Measurements from ENCODE around the gene DENND1C.

The DENND1C gene

GRCh38 chr19:6479836-6480398, 1.7 kb downstream of the DENND1C start:
- no peak for DNase-seq

DNA sequence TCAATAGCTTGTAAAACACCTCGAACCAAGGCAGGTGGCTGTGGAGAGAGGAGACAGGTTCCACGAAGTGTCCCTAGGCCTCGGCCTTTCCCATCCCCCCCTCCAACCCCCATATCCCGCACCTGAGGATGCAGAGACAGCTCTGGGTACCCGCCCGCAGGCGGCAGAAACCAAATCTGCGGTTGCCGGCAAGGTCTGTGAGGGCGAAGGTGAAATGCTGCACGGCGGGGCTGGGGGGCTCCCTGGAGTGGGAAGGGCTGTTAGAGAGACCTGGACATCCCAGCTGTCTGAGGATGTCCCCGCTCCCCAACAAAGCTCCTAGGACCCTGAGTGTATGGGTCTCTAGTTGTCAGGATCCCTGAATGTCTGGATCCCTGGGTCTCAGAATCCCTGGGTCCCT, 2.8 kb downstream of the DENND1C start:
- DNase-seq: no peak

DNA sequence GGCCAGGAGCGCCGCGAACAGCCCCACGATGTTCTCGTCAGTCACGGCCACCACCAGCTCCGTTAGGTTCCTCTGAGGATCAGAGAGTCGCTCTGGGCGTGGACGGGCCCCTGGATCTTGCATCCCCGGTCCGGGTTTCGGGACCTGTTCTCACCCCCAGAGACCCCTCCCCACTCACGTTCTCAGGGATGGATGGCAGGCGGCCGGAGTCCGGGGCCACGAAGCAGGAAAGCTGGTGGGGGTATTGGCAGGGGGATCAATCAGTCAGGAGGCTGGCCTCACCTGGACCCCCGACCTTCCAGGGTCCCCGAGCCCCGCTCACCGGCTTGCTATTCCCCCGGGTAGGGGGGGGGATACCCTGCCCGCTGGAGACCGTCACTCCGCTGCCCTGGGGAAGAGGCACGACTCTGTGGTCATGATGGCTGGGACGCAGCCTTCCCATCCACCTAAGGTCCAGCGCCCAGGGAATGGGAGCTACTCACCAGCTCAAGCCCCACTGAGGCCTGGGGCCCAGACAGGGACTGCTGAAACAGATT, 4.6 kb downstream of the DENND1C start:
- no peak for DNase-seq

DNA sequence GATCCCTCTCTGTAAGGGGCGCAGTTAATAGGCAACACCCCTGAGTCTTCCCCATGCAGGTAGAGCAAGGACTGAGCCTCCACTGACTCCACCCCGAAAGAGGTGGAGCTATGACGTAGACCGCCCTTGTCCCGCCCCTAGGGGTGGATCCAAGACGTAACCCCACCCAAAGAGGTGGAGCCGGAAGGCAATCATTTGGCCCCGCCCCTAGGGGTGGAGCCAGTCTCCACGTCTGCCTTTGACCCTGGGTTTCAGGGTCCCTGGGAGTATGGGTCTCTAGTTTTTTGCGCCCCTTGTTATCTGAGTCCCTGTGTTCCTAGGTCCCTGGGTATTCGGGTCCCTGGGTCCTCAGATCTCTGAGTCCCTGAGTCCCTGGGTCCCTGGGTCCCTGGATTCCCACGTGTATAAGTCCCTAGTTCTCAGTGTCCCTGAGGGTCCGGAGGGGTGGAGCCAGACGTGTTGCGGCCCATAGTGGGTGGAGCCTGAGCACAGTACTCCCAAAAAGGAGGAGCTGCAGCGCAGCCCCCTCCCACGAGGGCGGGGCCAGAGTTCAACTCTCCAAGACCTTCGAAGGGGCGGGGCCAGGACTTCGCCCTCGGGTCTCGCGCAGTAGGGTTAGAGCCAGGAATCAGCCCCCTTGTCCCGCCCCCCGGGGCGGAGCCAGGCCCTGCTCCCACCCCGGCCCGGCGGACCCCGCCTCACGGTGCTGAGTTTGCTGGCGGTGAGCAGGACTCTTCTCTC, 5.3 kb downstream of the DENND1C start:
- DNase-seq: peak; percentile 62 to 80 (median 63)

DNA sequence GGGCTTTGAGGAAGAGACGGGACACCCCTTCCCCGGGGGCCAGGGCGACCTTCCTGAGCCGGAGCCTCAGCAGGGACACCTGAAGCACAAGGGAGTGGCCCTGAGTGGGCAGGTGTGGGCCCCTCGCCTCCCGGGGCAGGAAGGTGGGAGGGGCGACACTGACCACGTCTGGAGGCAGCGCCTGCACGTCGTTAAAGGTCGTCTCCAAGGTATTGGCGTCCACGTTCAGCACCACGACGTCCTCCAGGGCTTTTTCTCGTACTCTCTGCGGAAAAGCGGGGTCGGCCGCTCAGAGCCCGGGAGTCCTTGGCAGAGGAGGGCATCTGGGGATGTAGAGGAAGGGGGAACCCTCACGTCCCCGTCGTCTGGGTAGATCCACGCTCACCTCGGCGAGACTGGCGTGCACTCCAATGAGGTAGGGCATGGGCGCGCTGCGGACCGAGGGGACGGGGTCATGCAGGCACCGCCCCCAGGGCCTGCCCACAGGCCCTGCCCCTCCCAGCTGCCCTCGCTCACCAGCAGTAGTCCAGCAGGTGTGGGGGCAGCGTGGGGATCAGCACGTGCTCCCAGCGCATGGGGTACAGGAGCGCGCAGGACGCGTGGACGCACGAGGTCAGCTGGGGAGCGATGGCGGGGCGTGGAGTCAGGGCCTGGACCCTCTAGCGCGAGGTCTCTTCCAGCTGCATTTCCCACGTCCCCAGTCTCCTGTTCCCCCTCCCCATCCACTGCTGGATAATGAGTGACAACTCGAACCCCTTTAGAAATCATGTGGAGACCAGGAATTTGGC, 6.1 kb downstream of the DENND1C start:
- DNase-seq: no peak

- no peak for DNase-seq
Measured at GRCh38 chr19:6473647-6474046, 7.9 kb downstream of the DENND1C start.

- DNase-seq: no peak
Measured at GRCh38 chr19:6472713-6473112, 8.9 kb downstream of the DENND1C start.

GRCh38 chr19:6471076-6471475, 10.5 kb downstream of the DENND1C start:
- DNase-seq: no peak

DNA sequence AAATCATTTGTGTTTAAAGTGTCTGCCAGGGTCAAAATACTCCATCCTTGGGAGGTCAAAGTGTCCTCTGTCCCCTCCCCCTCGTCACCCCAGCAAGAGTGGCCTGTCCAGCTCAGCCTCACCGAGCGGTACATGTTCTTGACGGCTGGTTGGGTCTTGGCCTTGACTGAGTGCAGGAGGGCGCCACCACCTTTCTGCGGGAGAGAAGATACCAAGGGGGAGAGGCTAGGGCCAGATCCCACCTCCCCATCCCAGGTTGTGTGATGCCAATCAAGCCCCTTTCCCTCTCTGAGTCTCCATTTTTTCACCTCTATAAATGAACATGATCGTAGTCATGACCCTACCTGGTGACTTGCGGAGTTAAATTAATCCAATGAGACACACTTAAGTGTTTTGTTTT, 11.4 kb downstream of the DENND1C start:
- no peak for DNase-seq

DNA sequence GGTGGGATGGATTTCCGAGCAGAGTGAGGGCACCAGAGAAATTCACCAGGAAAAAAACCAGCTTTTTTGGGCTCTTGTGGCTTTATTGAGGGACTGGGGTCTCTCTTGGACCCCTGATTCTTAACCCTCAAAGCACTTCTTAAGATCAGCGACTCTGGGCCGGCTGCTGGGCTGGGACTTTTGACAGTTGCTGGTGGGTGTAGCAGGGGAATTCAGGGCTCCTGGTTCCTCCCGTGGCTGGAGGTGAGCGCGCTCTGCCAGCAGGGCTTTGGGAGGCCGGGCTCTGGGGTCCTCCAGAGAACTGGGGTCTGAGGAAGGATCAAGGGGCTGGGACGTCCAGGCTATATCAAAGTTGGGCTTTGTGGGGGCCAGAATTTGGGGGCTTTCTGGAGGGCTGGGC, 14.2 kb downstream of the DENND1C start:
- DNase-seq: no peak

DNA sequence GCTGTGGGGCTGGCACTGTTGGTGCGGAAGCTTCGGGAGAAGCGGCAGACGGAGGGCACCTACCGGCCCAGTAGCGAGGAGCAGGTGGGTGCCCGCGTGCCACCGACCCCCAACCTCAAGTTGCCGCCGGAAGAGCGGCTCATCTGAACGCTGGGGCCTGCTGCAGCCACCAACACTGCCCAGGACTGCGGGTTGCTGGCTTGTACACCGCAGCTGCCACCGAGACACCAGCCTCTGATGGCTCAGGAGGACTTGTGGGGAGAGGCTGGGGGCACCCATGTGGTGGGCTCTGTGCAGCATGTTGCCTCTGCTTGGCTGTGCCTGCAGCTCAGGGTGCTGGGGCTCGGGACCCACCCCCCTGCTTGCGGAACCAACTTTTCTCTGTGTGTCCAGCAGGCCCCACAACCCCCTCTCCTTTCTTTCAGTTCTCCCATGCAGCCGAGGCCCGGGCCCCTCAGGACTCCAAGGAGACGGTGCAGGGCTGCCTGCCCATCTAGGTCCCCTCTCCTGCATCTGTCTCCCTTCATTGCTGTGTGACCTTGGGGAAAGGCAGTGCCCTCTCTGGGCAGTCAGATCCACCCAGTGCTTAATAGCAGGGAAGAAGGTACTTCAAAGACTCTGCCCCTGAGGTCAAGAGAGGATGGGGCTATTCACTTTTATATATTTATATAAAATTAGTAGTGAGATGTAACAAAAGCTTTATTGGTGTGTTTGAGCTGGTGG, 14.9 kb downstream of the DENND1C start:
- DNase-seq: no peak

- DNase-seq: no peak
Measured at GRCh38 chr19:6465663-6466062, 15.9 kb downstream of the DENND1C start.

- DNase-seq: no peak
Measured at GRCh38 chr19:6465006-6465405, 16.6 kb downstream of the DENND1C start.

DNA sequence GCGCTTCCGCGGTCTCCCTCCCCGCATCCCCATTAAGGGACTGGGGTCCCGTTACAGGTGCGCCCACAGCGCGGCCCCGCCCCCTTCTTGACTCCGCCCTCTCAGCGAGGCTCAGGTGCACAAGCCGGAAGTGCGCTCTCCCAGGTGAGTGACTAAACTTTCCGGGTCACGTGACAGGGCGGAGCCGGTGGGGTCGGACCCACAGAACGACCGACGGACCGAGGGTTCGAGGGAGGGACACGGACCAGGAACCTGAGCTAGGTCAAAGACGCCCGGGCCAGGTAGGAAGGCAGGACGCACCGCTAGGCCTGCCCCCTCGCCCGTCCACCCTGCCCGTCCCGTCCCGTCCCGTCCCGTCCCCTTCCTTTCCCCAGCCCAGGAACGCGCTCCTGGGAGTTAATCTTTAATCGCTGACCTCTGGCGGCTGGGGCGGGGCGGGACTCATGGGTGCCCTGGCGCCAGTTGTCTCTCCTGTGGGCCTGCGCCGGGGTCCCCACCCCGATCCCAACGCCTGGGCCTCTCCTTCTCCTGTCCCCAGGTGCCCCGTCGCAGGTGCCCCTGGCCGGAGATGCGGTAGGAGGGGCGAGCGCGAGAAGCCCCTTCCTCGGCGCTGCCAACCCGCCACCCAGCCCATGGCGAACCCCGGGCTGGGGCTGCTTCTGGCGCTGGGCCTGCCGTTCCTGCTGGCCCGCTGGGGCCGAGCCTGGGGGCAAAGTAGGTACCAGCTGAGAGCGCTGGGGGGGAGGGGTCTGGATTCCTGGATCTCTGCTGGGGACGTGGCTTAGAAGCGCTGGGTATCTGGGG, 17.3 kb downstream of the DENND1C start, which contains the start of gene CRB3:
Gene CRB3 (plus strand): TSS at position 202 of the 804 bp plus-strand sequence. CDS start 431 bp downstream, at position 633.
- no peak for DNase-seq

DNA sequence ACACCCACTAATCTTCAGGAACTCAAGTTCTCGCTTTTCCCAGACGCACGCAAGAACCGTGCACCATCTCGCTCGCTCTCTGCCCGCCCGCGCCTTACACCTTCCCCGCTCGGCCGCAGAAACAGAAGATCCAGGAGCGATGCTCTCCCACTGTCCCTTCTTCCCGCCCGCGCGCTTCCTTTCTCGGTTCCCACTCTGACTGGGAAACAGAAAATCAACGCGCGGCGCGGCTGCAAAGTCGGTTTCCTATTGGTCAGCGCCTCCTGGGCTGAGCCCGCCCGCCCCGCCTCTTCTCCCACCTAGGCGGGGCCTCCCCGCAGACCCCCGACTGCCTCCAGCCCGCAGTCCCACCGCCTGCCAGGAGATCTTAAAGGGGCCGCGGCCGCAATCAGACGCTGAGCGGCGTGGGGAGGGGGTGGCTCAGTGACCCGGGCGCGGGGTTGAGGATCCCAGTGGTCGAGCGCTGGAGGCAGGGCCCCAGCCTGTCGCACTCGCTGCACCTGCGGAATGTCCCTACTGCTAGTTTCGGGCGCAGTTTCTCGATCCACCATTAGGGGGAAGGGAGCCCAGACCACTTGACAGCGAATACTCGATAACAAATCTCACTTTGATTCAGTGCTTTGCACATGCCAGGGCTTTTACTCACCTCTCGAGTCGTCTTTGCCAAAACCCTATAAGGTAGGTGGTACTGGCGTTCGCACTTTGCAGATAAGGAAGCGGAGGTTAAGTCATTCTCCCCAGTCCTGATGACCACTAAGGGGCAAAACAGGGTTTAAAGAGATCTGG, 21.3 kb downstream of the DENND1C start:
- DNase-seq: peak; percentile 93 to 96 (median 94)

- peak; percentile 39 to 68 (median 47) for DNase-seq
Measured at GRCh38 chr19:6459262-6460098, 22.1 kb downstream of the DENND1C start, which contains the start of gene SLC25A23. SLC25A23 (minus strand) TSS chr19:6459792; CDS start chr19:6459628, 164 bp downstream.

DNA sequence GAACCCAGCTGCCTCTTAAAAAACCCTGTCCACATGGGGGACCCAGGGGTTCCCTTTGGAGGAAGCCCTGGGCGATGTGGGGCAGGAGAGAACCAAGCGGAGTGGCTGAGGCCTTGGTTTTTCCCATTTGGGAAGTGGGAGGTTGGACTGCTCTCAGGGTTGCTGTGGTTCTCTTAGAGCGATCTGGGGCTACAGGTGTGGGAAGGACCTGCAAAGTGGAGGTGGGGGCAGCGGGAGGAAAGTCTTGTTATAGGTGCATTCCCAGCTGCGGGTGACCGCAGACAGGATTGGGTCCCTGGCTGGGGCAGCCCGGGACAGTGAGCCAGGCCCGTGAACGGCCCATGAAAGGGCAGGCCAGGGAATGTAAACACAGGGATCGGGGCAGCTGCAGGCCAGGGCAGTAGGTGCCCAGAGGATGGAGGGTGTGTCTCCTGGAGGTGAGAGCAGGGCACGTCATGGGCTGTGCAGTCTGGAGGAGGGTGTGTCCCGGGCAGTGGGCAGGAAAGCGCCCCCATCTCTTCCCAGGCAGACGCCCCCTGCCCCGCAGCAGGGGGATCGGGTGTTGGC, 22.8 kb downstream of the DENND1C start:
- no peak for DNase-seq

GRCh38 chr19:6457958-6458694, 23.5 kb downstream of the DENND1C start:
- DNase-seq: no peak

- no peak for DNase-seq
Measured at GRCh38 chr19:6455924-6456323, 25.7 kb downstream of the DENND1C start.

Measured in suppressor macrophage treated with lipopolysaccharide for 1 hour (primary cell).